Astrocyte (in vitro differentiated cells and primary cell): ENCODE results near the gene A1BG.

Experiments used
- CTCF ChIP-seq: IDR thresholded peaks from 2 replicates; pipeline ENCODE4 v1.5.1; 2011; ENCODE audit warnings: low read depth, mild to moderate bottlenecking, inconsistent platforms, low read length, moderate library complexity; ENCODE audit not compliant: insufficient read depth
- EZH2 ChIP-seq: IDR thresholded peaks from 2 replicates; pipeline ENCODE4 v1.6.1; 2012; ENCODE audit warnings: mild to moderate bottlenecking, low read length, inconsistent platforms; ENCODE audit not compliant: insufficient read depth

GRCh38 chr19:58400916-58401839, 47.9 kb upstream of the A1BG start:
- TF ChIP-seq EZH2 (no peak), CTCF (no peak)
